ENCODE data around the gene ZNF688. TPM values are rescaled to one million over a fixed set of nuclear protein-coding genes. Genes with fewer than 3 reads are reported as not detected.
A peak's percentile ranks its signal among the peaks of the same experiment; 100 is the strongest.

The ZNF688 gene
- total RNA-seq = 10 to 100 TPM in 2 of 4 donors, 1 to 10 TPM in 2; 5.4 to 15.3 (median 10.2) TPM

- H3K27ac ChIP-seq = peak within 1 kb of the TSS; percentile 91 to 99 (median 96)
- TF ChIP-seq POLR2A (IDR thresholded peaks at IDR 0.05) (peak in 3 of 4 donors; percentile 12 to 65 (median 48)), CTCF (IDR thresholded peaks at IDR 0.05) (peak in 3 of 6 experiments; percentile 4 to 24 (median 6))
- peaks cover 27 to 59% (median 36%) of the 10 kb centered on the region in 3 donors for H3K4me1 ChIP-seq
- peak within 1 kb of the TSS; percentile 60 to 87 (median 73) for H3K4me3 ChIP-seq
- no peaks in the 10 kb centered on the region for H3K9me3 ChIP-seq
- H3K36me3 ChIP-seq = peaks cover 0 to 11% (median 0%) of the 10 kb centered on the region in 3 donors
- intact Hi-C loops (cut with DNase I) = no loop called here
- 0 to 1% methylated on average over 4 to 26 of the region's 67 CpGs for WGBS, 2 donors
- peak; percentile 92 for DNase-seq
- H3K27me3 ChIP-seq = no peaks in the 10 kb centered on the region
Observed at GRCh38 chr16:30571445-30572322, at the start of gene ZNF688. Gene ZNF688, minus strand, starts transcription at chr16:30571714. Its CDS starts 85 bp downstream, at chr16:30571629.

GRCh38 chr16:30620169-30620568 lies 48.7 kb upstream of the ZNF688 start:
- Histone ChIP-seq H3K36me3 (no peaks in the 10 kb centered on the region), H3K9me3 (no peaks in the 10 kb centered on the region), H3K4me3 (no peak overlapping the region), H3K4me1 (no peaks in the 10 kb centered on the region), H3K27me3 (no peaks in the 10 kb centered on the region), H3K27ac (no peak overlapping the region)
- WGBS, 2 donors = 40 to 58% methylated on average over 3 of the region's 3 CpGs
- DNase-seq = no peak
- no peak for TF ChIP-seq CTCF (IDR thresholded peaks at IDR 0.05)
- no peak for TF ChIP-seq POLR2A (IDR thresholded peaks at IDR 0.05)
- intact Hi-C loops (cut with DNase I) = no loop called here

- Histone ChIP-seq H3K4me3 (no peak overlapping the region), H3K4me1 (no peaks in the 10 kb centered on the region), H3K36me3 (no peaks in the 10 kb centered on the region), H3K27me3 (no peaks in the 10 kb centered on the region), H3K9me3 (no peaks in the 10 kb centered on the region), H3K27ac (no peak overlapping the region)
- no peak for DNase-seq
- intact Hi-C loops (cut with DNase I) = no loop called here
- TF ChIP-seq POLR2A (IDR thresholded peaks at IDR 0.05) = no peak
- TF ChIP-seq CTCF (IDR thresholded peaks at IDR 0.05) = no peak
- WGBS, 2 donors = 69 to 78% methylated on average over 5 of the region's 5 CpGs
Observed at GRCh38 chr16:30619638-30620037, 48.1 kb upstream of the ZNF688 start.

GRCh38 chr16:30619202-30619601 lies 47.7 kb upstream of the ZNF688 start:
- no peak for DNase-seq
- no peak overlapping the region for H3K27ac ChIP-seq
- WGBS, 2 donors = 64 to 69% methylated on average over 4 of the region's 4 CpGs
- H3K27me3 ChIP-seq = no peaks in the 10 kb centered on the region
- intact Hi-C loops (cut with DNase I) = no loop called here
- no peak overlapping the region for H3K4me3 ChIP-seq
- no peaks in the 10 kb centered on the region for H3K9me3 ChIP-seq
- TF ChIP-seq POLR2A (IDR thresholded peaks at IDR 0.05) (no peak), CTCF (IDR thresholded peaks at IDR 0.05) (no peak)
- no peaks in the 10 kb centered on the region for H3K36me3 ChIP-seq
- no peaks in the 10 kb centered on the region for H3K4me1 ChIP-seq

GRCh38 chr16:30615358-30616091 lies 44.0 kb upstream of the ZNF688 start:
- 53 to 64% methylated on average over 9 to 12 of the region's 12 CpGs for WGBS, 2 donors
- intact Hi-C loops (cut with DNase I) = no loop called here
- Histone ChIP-seq H3K4me3 (no peak overlapping the region), H3K36me3 (no peaks in the 10 kb centered on the region), H3K9me3 (no peaks in the 10 kb centered on the region), H3K27ac (no peak overlapping the region), H3K27me3 (no peaks in the 10 kb centered on the region), H3K4me1 (peaks cover 0 to 5% (median 3%) of the 10 kb centered on the region in 3 donors)
- no peak for TF ChIP-seq POLR2A (IDR thresholded peaks at IDR 0.05)
- peak in 5 of 6 experiments; percentile 28 to 74 (median 41) for TF ChIP-seq CTCF (IDR thresholded peaks at IDR 0.05)
- no peak for DNase-seq
